SK-N-SH (cell line): ENCODE results near the gene LILRA6.
"Not testable (repeated sequence)": the region's sequence is repeated elsewhere in the genome, so short reads cannot be mapped to it uniquely, and the experiment has no call there.

Experiments
- EP300 ChIP-seq, 2 experiments: IDR thresholded peaks; 2 replicates each; pipeline versions ENCODE4 v1.4.0 to v1.6.1; 2012; ENCODE audit warnings: borderline replicate concordance in 1 of 2, low read depth in 1 of 2, low read length in 1 of 2
- EZH2phosphoT487 ChIP-seq: fragments of 200-600 bp; sonication (generic); IDR thresholded peaks from 2 replicates; pipeline ENCODE4 v1.6.1; 2017; ENCODE audit warnings: low read depth, mixed run types, mild to moderate bottlenecking, antibody characterized with exemption, moderate library complexity, borderline replicate concordance
- GATA2 ChIP-seq: sonication (generic); formaldehyde crosslinking; IDR thresholded peaks from 2 replicates; pipeline ENCODE4 v1.5.0; 2020; ENCODE audit warnings: mild to moderate bottlenecking, missing genetic modification reagents
- JUND ChIP-seq: IDR thresholded peaks from 2 replicates; pipeline ENCODE4 v1.4.0; 2012
- POLR2AphosphoS5 ChIP-seq: IDR thresholded peaks from 2 replicates; pipeline ENCODE4 v1.6.1; 2012; ENCODE audit warnings: low read depth, low read length
- RFX5 ChIP-seq: IDR thresholded peaks from 2 replicates; pipeline ENCODE4 v1.6.1; 2012; ENCODE audit warnings: mild to moderate bottlenecking, improper control_type of control experiment, low read length
- TAF1 ChIP-seq: IDR thresholded peaks from 2 replicates; pipeline ENCODE4 v1.6.1; 2012; ENCODE audit warnings: low read depth, mild to moderate bottlenecking, low read length, moderate library complexity, borderline replicate concordance
- TEAD4 ChIP-seq: IDR thresholded peaks from 2 replicates; pipeline ENCODE4 v1.4.0; 2012; ENCODE audit warnings: mild to moderate bottlenecking, borderline replicate concordance; ENCODE audit not compliant: insufficient read depth
- TF ChIP-seq, protein P1 (sequence below): fragments of 200-600 bp; sonication (generic); IDR thresholded peaks from 2 replicates; pipeline ENCODE4 v1.6.1; 2017; ENCODE audit warnings: antibody characterized with exemption, mild to moderate bottlenecking, moderate library complexity

DNA sequence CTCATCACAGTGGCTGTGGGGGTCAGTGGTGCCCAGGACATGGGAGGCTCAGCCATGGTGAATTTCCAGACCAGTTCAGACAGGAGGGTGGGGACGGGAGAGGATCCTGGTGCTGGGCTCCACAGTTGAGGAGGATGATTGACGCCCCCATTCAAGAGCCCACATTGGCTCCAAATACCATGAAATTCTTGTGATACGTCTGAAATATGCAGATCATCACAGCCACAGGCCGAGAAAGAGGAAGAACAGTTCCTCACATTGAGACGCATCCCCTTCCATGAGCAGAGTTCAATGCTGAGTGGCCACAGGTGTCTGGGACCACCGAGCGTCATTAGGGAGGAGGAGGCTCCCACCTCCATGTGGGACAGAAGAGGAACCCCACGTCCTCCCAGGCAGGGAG, 1.2 kb upstream of the LILRA6 start:
- TF ChIP-seq POLR2AphosphoS5; EZH2phosphoT487; RFX5; EP300 (IDR thresholded peaks at IDR 0.05; ENCODE audit: borderline replicate concordance in 1 of 2, low read depth in 1 of 2, low read length in 1 of 2); JUND; TAF1; GATA2 (CRISPR knock-in tag); TEAD4: not testable (repeated sequence)
- TF ChIP-seq, protein P1, sequence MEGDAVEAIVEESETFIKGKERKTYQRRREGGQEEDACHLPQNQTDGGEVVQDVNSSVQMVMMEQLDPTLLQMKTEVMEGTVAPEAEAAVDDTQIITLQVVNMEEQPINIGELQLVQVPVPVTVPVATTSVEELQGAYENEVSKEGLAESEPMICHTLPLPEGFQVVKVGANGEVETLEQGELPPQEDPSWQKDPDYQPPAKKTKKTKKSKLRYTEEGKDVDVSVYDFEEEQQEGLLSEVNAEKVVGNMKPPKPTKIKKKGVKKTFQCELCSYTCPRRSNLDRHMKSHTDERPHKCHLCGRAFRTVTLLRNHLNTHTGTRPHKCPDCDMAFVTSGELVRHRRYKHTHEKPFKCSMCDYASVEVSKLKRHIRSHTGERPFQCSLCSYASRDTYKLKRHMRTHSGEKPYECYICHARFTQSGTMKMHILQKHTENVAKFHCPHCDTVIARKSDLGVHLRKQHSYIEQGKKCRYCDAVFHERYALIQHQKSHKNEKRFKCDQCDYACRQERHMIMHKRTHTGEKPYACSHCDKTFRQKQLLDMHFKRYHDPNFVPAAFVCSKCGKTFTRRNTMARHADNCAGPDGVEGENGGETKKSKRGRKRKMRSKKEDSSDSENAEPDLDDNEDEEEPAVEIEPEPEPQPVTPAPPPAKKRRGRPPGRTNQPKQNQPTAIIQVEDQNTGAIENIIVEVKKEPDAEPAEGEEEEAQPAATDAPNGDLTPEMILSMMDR: not testable (repeated sequence)
